Occipital lobe (tissue), 2 donors: Measurements from ENCODE around the gene PCMT1. TPM values are rescaled to one million over a fixed set of nuclear protein-coding genes. Genes with fewer than 3 reads are reported as not detected.
"Not testable (repeated sequence)": the region's sequence is repeated elsewhere in the genome, so short reads cannot be mapped to it uniquely, and the experiment has no call there.

Experiments used
- DNase-seq: peaks from one replicate; lab custom pipeline; 2025; lab: John Stamatoyannopoulos, UW
- total RNA-seq: library from RNA; depleted of rRNA; stranded (reverse); fragments of >200 nt; gene quantifications from one replicate; pipeline ENCODE4 v1.2.3, GENCODE V29; 2014

The PCMT1 gene
- 173 TPM for total RNA-seq

DNA sequence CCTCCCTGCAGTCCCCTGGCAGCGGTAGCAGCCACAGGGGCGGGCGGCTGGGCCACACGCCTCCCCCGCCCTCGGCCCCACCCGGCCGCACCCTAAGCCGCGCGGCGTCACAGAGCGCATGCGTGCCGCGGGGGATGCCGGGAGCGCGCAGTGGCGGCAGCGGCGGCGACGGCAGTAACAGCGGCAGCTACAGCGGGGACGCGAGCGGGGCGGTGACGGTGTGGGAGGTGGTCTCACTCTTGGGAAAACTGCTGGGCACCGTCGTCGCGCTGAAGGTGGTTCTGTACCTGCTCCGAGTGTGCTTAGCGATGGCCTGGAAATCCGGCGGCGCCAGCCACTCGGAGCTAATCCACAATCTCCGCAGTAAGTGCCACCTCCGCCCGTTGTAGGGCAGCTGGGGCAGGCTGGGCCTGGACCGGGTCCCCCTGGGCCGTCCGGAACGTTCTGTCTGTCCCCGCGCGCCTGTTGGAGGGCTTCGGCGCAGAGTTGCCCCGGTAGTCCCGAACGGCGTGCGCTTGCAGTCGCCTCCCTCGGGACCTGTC, at the start of gene PCMT1:
TSS of gene PCMT1 (plus strand) at position 148 of the 542 bp plus-strand sequence. CDS start at position 309, 161 bp downstream.
- DNase-seq: peak; percentile 87

DNA sequence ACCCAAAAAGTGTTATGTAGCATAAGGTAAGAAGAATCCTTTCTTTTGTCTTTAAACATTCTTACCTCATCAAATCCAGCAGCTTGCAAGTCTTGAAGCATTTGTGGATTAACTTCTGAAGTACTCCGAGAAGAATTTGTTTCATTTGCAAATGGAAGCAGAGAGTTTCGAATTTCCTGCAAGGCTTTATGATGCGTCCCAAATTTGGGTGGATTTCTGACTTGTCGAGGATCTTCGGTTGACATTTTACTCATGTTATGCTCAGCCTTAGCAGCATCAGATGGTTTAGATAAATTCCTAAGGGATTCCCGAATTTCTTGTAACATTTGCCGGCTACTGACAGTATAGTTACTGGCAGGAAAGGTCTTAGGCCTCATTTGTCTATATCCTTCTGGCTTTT, 47.8 kb upstream of the PCMT1 start:
- no peak for DNase-seq

DNA sequence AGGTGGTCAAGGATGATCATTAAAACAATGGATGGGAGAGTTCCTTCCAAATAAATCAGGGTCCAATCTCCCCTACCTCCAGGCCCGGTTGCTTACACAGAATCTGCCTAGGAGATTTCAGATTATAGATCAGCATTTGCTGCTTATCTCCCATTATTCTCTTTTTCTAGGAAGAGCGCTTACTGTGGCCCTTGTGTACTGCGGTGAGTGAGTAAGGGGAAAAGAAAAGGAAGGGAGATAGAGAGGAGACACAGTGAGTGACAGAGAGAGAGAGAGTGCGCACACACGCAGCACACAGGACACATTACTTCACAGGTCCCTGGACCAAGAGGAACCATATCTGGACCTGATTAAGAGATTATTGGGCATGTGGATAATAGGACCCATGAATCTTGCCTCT, 37.8 kb upstream of the PCMT1 start:
- DNase-seq: no peak

DNA sequence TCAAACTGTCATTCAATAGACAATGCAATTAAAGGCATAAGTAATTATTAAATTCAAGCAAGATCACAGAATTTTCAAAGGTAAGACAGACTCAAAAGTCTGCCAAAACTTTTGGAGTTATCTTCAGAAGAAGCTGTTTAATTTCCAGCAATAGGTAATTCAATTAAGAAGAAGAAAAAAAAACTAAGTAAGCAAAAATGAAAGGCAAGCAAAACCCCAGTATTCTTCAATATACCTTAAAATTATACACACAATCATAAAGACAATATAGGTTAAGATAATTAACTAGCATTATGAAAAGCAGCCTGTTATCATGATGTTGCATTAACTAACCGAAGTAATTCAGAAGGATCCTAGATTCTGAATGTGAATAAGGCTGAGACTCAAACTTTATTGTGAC, 35.1 kb upstream of the PCMT1 start:
- DNase-seq: no peak

DNA sequence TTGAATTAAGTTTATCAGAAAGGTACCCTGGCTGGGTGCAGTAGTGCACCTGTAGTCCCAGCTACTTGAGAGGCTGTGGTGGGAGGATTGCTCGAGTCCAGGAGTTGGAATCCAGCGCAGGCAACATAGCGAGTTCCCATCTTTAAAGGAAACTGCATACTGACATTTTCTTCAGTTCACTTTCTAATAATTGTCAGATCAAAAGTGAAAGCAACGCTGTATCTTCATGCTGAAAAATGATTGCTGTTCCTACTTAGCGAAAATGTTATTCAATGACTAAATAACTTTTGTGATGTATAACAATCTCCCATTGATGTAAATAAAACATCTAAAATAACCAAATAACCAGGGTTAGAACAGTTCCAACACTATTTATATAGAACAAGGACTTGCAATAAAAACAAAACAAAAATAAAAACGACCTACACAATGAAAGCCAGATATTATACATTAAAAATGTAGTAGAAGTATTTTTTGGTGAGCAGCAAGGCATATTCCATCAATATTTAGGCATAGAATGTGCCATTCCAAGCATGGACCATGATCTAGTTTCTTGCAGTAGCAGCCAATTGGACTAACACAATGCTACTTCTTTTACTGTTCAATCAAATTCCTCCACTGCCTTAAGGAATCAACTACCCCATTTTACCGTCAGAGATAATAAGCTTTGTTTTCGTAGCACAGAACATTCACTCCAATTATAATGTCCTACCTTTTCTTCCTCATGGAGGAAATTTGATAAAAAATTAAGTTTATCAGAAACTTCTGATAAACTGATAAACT, 33.2 kb upstream of the PCMT1 start:
- no peak for DNase-seq

DNA sequence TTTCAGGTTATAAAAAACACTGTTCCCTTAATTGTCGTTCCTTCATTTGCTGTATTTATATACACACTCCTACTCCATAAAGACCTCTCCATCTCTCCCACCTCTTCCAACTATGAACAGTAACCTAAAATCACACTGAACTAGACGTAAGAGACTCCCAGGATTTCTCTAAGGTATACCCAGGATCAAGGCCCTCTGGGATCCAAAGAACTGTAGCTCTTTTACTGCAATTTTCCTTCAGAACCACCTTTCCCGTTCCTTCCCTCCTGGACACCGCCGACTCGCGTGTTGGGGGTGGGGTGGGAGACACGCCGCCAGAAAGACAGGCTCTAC, 32.3 kb upstream of the PCMT1 start:
- DNase-seq: no peak

DNA sequence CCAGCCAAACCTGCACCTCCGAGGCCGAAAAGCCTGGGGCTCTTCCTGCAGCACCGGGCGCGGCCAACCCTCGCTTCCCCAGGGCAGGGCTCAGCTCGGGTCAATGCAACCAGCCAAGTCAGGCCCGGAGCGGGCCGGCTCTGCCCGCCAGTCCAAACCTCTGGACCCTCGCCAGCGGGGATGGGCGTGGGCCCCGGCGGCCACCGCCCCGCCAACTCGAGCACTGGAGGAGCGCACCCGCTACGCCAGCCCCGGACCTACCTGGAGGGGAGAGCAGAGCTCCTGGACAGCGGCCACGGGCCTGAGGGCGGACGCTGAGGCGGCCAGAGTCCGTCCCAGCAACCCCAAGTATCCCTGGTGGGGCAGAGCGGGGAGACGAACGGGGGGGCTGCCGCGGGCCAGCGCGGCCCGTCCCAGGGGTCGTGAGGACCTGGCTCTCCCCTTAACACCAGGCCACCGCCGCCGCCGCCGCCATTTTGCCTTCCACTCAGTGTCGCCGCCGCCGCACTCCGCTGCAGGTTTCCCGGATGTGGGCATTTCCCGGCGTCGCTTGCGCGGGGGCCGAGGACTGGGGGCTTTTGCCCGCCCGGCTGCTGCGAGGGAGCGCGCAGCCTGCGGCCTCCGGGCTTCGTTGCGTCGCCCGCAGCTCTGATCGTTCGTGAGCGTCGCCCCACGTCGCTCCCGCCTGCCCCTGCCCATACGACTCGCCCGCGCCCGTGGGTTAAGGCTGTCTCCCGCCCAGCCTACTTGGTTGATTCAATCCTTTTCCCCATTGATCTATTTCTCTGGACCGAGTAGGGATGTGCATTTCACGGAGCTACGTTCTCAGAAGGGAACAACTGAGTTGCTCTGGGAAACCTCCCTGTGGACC, 31.7 kb upstream of the PCMT1 start, which contains the start of gene LATS1:
TSS of gene LATS1 (minus strand) at position 514 of the 871 bp plus-strand sequence. CDS start 15,975 bp downstream, outside the sequence.
- peak; percentile 87 for DNase-seq

DNA sequence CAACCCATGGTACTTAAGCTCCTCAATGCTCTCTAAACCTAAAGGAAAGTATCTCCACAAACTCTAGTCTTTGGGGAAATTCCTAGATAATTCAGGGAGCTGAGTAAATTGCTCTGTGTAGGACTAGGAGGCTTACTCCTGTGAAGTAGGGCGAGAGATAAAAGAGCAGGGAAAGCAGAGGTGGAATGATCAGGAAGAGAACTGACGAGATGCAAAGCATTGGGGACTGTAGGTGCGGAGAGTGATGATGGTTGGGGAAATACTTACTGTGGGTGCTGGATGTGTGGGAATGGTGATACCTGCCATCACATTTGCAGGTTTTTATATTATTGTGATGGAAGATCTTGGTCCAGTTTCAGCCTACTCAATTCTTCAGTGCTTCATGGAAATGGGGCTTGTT, 30.0 kb upstream of the PCMT1 start:
- DNase-seq: no peak

DNA sequence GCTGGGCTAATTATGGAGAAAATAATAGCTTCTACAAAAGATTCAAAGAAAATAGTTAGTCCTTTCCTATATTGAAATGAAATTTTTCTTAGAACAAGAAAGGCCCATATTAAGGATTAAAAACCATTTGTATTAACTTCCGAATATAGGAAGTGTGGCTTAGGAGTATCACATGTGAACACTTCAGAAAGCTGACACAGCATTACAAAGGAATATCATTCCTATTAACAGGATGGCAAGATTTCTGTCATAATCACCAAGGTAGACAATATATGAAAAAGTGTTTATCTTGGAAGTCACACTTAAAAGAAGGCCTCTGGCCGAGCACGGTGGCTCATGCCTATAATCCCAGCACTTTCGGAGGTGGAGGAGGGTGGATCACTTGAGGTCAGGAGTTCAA, 26.3 kb upstream of the PCMT1 start:
- no peak for DNase-seq

DNA sequence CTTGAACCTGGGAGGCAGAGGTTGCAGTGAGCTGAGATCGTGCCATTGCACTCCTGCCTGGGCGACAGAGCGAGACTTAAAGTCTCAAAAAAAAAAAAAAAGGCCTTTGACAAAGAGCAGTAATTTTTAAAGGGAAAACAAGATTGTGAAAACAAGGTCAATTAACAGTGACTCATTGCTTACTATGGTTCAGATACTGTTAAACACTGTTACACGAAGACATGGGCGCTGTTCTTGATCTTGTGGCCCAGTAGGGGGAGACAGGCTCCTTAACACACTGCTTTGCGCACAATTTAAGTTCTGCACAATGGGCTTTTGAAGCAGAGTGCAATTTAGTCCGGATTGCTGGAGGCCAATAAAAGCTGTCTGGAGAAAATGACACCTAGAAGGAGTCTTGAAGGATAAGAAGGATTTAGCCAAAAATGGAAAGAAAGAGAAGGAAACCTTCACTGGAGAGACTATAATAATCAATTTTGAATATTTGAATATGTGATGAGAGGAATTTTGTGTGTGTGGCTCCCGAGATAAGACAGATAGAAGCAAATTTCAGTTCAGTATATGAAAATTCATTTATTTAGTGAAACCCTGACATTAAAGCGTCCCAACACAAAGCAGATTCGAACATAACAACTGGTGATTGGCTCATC, 25.6 kb upstream of the PCMT1 start:
- no peak for DNase-seq

DNA sequence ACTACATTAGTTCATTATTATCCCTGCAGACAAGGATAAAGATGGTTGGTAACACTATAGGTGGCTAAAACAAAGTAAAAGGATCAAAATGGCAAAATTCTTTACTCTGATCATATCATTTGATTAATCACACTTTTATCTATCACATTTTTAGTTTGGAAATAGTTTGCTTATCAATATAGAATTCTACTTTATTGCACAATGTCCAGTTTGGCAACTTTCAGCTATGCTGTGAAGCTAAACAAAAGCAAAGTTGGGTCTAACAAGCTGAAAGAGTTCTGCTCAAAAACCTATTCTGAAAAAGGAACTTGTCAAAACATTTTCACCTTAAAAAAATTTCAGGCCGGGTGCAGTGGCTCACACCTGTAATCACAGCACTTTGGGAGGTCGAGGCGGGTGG, 23.8 kb upstream of the PCMT1 start:
- DNase-seq: no peak

DNA sequence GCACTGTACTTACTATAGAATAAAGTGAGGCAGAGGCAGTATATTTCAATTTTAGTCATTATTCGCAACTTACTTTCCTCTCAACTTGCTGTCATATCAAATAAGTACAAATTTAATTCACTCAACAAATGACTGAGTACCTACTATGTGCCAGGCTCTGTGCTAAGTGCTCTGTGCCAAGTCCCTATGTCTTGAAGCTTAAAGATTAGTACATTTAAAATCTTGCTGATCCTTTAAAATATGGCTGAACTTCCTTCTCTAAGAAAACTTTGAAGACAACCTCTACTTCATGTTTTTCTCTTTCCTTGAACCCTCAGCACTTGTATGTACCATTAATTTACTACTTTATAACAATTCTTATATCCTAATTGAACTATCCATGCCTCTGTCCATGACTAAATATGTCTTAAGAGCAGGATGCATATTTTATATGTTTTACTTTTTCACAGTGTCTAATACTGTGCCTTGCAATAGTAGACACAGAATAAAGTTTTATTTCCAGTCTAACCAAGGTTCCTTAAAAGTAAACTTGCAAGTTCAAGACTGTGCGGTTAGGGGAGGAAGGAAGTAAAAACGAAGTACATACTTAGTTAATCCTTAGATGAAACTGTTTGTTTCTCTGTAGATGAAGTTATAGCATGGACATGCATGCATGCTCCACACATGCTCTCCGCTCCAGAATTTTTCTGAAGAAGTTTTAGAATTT, 21.6 kb upstream of the PCMT1 start:
- DNase-seq: no peak

DNA sequence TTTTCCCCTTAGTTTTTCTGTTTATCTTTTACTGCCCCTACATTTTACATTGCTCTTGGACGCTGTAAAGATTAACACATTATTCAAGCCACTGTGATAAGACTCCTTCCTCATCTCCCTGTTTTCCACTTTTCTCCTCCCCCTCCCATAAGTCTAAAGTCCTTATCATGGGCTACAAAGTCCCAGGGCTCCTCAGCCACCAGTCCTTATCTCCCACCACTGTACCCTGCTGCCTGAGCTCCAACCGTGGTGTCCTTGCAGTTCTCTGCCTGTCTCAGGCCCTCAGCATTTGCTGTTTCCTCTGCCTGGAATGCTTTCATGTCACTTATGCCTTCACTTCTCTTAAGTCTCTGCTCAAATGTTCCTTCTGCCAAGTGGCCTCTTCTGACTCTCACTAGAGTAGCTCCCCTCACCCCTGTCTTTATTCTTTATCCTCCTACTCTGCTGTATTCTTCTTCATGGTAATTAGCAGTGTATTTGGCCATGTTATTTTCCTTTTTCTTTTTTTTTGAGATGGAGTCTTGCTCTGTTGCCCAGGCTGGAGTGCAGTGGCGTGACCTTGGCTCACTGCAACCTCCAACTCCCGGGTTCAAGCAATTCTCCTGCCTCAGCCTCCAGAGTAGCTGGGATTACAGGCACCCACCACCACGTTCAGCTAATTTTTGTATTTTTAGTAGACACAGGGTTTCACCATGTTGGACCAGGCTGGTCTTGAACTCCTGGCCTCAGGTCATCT, 20.9 kb upstream of the PCMT1 start:
- DNase-seq: no peak

DNA sequence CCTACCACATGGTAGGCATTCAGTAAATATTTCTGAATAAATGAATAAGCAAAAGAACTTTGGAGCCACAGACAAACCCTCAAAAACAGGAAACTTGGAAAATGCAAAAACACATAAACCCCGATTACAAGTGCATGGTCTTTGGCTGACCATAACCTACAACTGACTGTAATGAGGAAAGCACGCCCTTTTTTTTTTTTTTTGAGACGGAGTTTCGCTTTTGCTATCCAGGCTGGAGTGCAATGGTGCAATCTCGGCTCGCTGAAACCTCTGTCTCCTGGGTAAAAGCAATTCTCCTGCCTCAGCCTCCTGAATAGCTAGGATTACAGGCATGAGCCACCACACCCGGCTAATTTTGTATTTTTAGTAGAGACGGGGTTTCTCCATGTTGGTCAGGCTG, 19.7 kb upstream of the PCMT1 start:
- no peak for DNase-seq

DNA sequence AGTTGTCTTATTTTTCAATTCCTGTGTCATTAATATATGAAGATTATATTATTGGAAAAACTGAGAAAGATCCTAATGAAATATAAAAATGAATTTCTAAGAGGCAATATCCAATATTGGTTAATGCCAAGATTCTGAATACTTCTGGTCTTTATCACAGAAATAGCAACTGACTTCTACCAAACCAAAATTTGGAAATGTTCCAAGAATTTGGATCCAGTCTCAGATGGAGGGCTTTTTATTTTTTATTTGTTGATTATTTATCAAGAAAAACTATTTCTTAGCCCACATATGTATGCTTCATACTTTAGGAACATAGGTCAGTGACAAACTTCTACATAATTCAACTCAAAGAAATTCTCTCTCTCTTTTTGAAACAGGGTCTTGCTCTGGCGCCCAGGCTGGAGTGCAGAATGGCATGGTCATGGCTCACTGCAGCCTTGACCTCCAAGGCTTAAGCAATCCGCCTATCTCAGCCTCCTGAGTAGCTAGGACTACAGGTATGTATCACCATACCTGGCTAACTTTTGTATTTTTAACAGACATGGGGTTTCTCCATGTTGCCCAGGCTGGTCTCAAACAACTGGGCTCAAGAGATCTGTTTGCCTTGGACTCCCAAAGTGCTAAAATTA, 16.3 kb upstream of the PCMT1 start:
- DNase-seq: no peak

DNA sequence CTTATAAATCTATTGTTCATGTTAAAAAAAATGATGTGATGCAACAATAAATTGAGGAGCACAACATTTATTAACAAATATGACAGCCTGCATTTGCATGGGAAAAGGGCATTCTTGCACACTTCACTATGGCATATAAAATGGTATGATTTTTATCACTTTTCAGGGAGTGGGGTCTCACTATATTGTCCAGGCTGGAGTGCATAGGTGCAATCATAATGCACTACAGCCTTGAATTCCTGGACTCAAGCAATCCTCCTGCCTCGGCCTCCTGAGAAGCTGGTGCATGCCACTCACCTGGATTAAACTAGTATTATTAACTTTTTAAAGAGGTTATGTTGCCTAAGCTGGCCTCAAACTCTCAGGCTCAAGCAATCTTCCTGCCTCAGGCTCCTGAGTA, 14.6 kb upstream of the PCMT1 start:
- DNase-seq: no peak

DNA sequence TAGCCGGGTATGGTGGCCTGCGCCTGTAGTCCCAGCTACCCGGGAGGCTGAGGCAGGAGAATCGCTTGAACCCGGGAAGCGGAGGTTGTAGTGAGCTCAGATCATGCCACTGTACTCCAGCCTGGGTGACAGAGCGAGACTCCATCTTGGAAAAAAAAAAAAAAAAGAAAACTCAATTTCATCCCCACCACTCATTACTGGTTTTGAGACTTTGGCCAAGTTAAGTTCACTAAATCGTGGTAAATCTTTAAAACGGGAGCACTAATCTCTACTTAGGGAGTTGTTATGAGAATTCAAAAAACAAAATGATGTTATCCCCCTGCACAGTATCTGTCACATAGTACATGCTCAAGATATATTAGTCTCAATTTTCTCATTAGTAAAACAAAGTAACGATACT, 4.3 kb upstream of the PCMT1 start:
- not testable (repeated sequence) for DNase-seq

DNA sequence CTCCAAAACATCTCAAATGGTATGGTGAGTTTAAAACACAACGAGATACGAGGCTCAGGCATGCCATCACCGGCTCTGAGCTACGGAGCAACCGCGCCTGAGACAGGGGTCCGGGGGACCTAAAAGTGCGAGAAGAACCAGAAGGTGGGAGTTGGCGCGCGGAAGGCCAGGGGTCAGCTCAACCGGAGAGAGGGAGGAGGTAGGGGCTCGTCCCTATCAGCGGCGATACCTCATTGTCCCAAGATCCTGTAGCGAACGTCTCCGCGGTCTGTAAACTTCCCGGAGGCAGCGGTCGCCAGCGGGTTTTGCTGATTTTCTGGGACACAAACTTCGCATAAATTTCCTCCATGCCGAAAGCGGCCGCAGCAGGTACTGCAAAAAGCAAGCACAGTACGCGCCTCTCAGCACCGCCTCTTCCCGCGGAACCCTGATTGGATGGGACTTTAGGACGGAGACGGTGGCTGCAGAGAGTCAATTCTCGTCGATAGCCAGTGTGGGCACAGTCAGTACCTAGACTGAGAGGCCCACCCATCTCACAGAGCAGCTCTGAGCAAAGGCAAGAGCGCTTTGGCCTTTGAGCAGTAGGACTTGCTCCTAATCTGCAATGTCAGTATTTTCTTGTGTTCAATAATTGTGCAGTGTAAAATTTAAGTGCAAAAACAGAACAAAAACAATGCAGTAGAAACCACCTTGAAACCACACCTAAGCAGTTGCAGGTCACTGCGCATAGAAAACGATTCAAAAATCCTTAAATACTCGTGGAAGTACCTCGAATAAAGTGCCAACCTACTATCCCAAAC, 3.2 kb upstream of the PCMT1 start, which contains the start of gene NUP43:
TSS of gene NUP43 (minus strand) at position 383 of the 800 bp plus-strand sequence. CDS start at position 349, 34 bp downstream.
- DNase-seq: peak; percentile 87

DNA sequence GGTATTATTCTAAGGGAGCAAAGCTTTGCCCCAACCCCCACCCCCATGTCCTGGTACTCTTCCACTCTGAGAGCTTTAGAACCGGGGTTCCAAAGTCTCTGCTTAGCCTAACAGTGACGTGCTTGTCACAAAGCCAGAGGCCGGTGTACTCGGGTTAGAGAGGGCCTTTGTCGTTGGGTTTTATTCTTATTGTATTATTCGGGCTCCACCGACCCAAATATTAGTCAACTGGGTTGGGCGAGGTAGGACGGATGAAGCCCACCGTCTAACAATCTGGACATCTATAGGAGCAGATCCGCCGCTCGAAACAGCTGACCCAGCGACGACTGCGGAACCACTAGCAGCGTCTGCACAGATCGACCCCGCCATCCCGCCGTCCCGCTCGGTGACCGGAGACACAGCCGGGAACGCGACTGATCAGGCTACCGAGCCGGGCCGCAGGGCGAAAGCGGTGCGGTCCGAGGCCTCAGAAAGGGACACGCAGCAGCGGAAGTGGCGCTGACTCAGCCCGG, 403 bp upstream of the PCMT1 start:
- not testable (repeated sequence) for DNase-seq
